H9 (cell line): ENCODE results near the gene CEP112. TPM values are rescaled to one million over a fixed set of nuclear protein-coding genes. Genes with fewer than 3 reads are reported as not detected.

Experiments used
- DNase-seq: peaks from one replicate; pipeline ENCODE4 v3.0.0-alpha.2; 2017
- H2AFZ ChIP-seq: one replicate; pipeline ENCODE4 v1.6.1; 2013; ENCODE audit warnings: mild to moderate bottlenecking, low read length, control low read depth, moderate library complexity
- H2AK5ac ChIP-seq: 2 replicates; pipeline ENCODE4 v1.6.1; 2013; ENCODE audit warnings: low read length, control low read depth, mixed read lengths; ENCODE audit not compliant: insufficient read length
- H2BK120ac ChIP-seq: one replicate; pipeline ENCODE4 v1.6.1; 2013; ENCODE audit warnings: low read depth, mild to moderate bottlenecking, low read length, control low read depth, inconsistent platforms; ENCODE audit not compliant: poor library complexity, severe bottlenecking
- H2BK12ac ChIP-seq: 2 replicates; pipeline ENCODE4 v1.6.1; 2013; ENCODE audit warnings: low read length, control low read depth, mixed read lengths, low read depth; ENCODE audit not compliant: insufficient read length
- H2BK15ac ChIP-seq: 2 replicates; pipeline ENCODE4 v1.6.1; 2013; ENCODE audit warnings: low read depth, low read length, control low read depth
- H2BK20ac ChIP-seq: one replicate; pipeline ENCODE4 v1.6.1; 2013; ENCODE audit warnings: low read depth, mild to moderate bottlenecking, low read length, control low read depth, inconsistent platforms; ENCODE audit not compliant: poor library complexity, severe bottlenecking
- H2BK5ac ChIP-seq: 2 replicates; pipeline ENCODE4 v1.6.1; 2013; ENCODE audit warnings: low read length, control low read depth, mixed read lengths; ENCODE audit not compliant: insufficient read length
- H3K14ac ChIP-seq: 2 replicates; pipeline ENCODE4 v1.6.1; 2013; ENCODE audit warnings: low read length, control low read depth; ENCODE audit not compliant: insufficient read depth
- H3K18ac ChIP-seq: 2 replicates; pipeline ENCODE4 v1.6.1; 2013; ENCODE audit warnings: low read depth, mild to moderate bottlenecking, mixed read lengths, low read length, control low read depth; ENCODE audit not compliant: insufficient read length
- H3K23ac ChIP-seq: 2 replicates; pipeline ENCODE4 v1.6.1; 2013; ENCODE audit warnings: low read length, control low read depth, mixed read lengths, low read depth; ENCODE audit not compliant: insufficient read length
- H3K23me2 ChIP-seq: 2 replicates; pipeline ENCODE4 v1.6.1; 2013; ENCODE audit warnings: low read depth, mild to moderate bottlenecking, mixed read lengths, low read length, control low read depth; ENCODE audit not compliant: insufficient read length, poor library complexity, severe bottlenecking
- H3K27ac ChIP-seq: 2 replicates; pipeline ENCODE4 v1.5.1; 2013; ENCODE audit warnings: low read length, control low read depth, mixed read lengths, low read depth; ENCODE audit not compliant: insufficient read length
- H3K27me3 ChIP-seq: 2 replicates; pipeline ENCODE4 v1.6.1; 2013; ENCODE audit warnings: low read length, control low read depth, inconsistent platforms; ENCODE audit not compliant: insufficient read depth
- H3K4ac ChIP-seq: 2 replicates; pipeline ENCODE4 v1.6.1; 2013; ENCODE audit warnings: low read depth, mild to moderate bottlenecking, control low read depth, inconsistent platforms, low read length, moderate library complexity
- H3K4me1 ChIP-seq: 2 replicates; pipeline ENCODE4 v1.6.1; 2013; ENCODE audit warnings: low read length, control low read depth, inconsistent platforms; ENCODE audit not compliant: insufficient read depth
- H3K4me2 ChIP-seq: 2 replicates; pipeline ENCODE4 v1.6.1; 2013; ENCODE audit warnings: low read length, control low read depth, mixed read lengths; ENCODE audit not compliant: insufficient read length, insufficient read depth
- H3K56ac ChIP-seq: 2 replicates; pipeline ENCODE4 v1.6.1; 2013; ENCODE audit warnings: low read depth, mild to moderate bottlenecking, mixed read lengths, low read length, control low read depth; ENCODE audit not compliant: insufficient read length
- H3K79me1 ChIP-seq: 2 replicates; pipeline ENCODE4 v1.6.1; 2013; ENCODE audit warnings: low read depth, mild to moderate bottlenecking, moderate library complexity, low read length, control low read depth, inconsistent platforms; ENCODE audit not compliant: insufficient read depth, poor library complexity, severe bottlenecking
- H3K79me2 ChIP-seq: 2 replicates; pipeline ENCODE4 v1.6.1; 2013; ENCODE audit warnings: low read length, control low read depth, inconsistent platforms; ENCODE audit not compliant: insufficient read depth
- H3K9ac ChIP-seq: 2 replicates; pipeline ENCODE4 v1.6.1; 2013; ENCODE audit warnings: low read length, control low read depth, mixed read lengths; ENCODE audit not compliant: insufficient read length; ENCODE audit errors: extremely low read depth
- H3K9me3 ChIP-seq: one replicate; pipeline ENCODE4 v1.6.1; 2013; ENCODE audit warnings: low read depth, low read length, inconsistent platforms; ENCODE audit not compliant: control insufficient read depth
- H3T11ph ChIP-seq: one replicate; pipeline ENCODE4 v1.6.1; 2013; ENCODE audit warnings: mild to moderate bottlenecking, low read length, control low read depth, inconsistent platforms
- H4K20me1 ChIP-seq: one replicate; pipeline ENCODE4 v1.6.1; 2013; ENCODE audit not compliant: control insufficient read depth, insufficient read length, insufficient read depth
- H4K5ac ChIP-seq: 2 replicates; pipeline ENCODE4 v1.6.1; 2013; ENCODE audit warnings: low read depth, mild to moderate bottlenecking, mixed read lengths, low read length, control low read depth; ENCODE audit not compliant: insufficient read length
- H4K8ac ChIP-seq: replicated peaks from 2 replicates; pipeline ENCODE4 v1.6.1; 2013; ENCODE audit warnings: low read length, control low read depth, mixed read lengths, low read depth; ENCODE audit not compliant: insufficient read length
- H4K91ac ChIP-seq: 2 replicates; pipeline ENCODE4 v1.6.1; 2013; ENCODE audit warnings: low read depth, mild to moderate bottlenecking, moderate library complexity, mixed read lengths, low read length, control low read depth; ENCODE audit not compliant: insufficient read length
- H3K27ac Mint-ChIP-seq, 3 experiments: 2 replicates in 2 of 3; 3 replicates in 1 of 3; pipeline ENCODE4 v1.8.0; 2020 to 2021; ENCODE audit warnings: mixed read lengths in 3 of 3, mild to moderate bottlenecking in 1 of 3, moderate library complexity in 1 of 3
- H3K27me3 Mint-ChIP-seq: 2 replicates; pipeline ENCODE4 v1.8.0; 2021; ENCODE audit warnings: low read depth, mild to moderate bottlenecking, moderate library complexity, mixed read lengths
- H3K36me3 Mint-ChIP-seq, 3 experiments: 2 replicates in 2 of 3; 3 replicates in 1 of 3; pipeline ENCODE4 v1.8.0; 2020 to 2021; ENCODE audit warnings: low read depth in 3 of 3, mixed read lengths in 3 of 3; ENCODE audit not compliant: insufficient read depth in 1 of 3
- H3K4me1 Mint-ChIP-seq, 2 experiments: 2 replicates each; pipeline ENCODE4 v1.8.0; 2020; ENCODE audit warnings: mixed read lengths in 2 of 2
- H3K4me3 Mint-ChIP-seq, 2 experiments: 2 replicates in 1 of 2; 3 replicates in 1 of 2; pipeline ENCODE4 v1.8.0; 2020 to 2021; ENCODE audit warnings: mild to moderate bottlenecking in 2 of 2, mixed read lengths in 2 of 2, moderate library complexity in 1 of 2
- H3K9me3 Mint-ChIP-seq, 2 experiments: 2 replicates in 1 of 2; 3 replicates in 1 of 2; pipeline ENCODE4 v1.8.0; 2020; ENCODE audit warnings: mild to moderate bottlenecking in 2 of 2, mixed read lengths in 2 of 2, moderate library complexity in 1 of 2
- WGBS: extraction: QIAGEN DNeasy Blood & Tissue Kit; methylation state at CpG from one replicate; pipeline ENCODE4 v1.1.7; 2013; ENCODE audit warnings: missing lambda C conversion rate, low lambda C conversion rate, mixed read lengths; ENCODE audit not compliant: insufficient read length; ENCODE audit errors: extremely low coverage; 5-methylcytosine and 5-hydroxymethylcytosine counted together
- total RNA-seq: library from RNA; stranded (reverse); gene quantifications from 2 replicates; pipeline ENCODE4 v1.2.1, GENCODE V29; 2021
- TF ChIP-seq, protein P1 (sequence below): fragments of 200-600 bp; sonication (generic); conservative IDR thresholded peaks from 3 replicates; pipeline ENCODE4 v1.8.0; 2021; ENCODE audit warnings: antibody characterized with exemption, mild to moderate bottlenecking

The CEP112 gene
- total RNA-seq, 1 experiment from 2014 or later = 5.4 TPM

- Histone ChIP-seq H2BK120ac (no peak overlapping the region), H4K91ac (no peak overlapping the region), H3K4me2 (no peak overlapping the region), H3K18ac (no peak overlapping the region), H3K79me2 (no peaks in the 10 kb centered on the region), H3K27ac (no peak overlapping the region), H2AFZ (no peak overlapping the region), H2AK5ac (no peak overlapping the region), H2BK12ac (no peak overlapping the region), H3T11ph (no peak overlapping the region), H4K20me1 (no peaks in the 10 kb centered on the region), H3K27me3 (peaks cover 3% of the 10 kb centered on the region; the same call in 1 of the 2 replicates), H4K8ac (no peak overlapping the region), H3K4me1 (no peaks in the 10 kb centered on the region), H4K5ac (no peak overlapping the region), H2BK20ac (no peak overlapping the region), H2BK15ac (no peak overlapping the region), H3K4ac (no peak overlapping the region), H3K9ac (no peak overlapping the region), H3K23ac (no peak overlapping the region), H3K9me3 (no peaks in the 10 kb centered on the region), H3K14ac (no peak overlapping the region), H2BK5ac (no peak overlapping the region), H3K56ac (no peak overlapping the region), H3K23me2 (no peaks in the 10 kb centered on the region), H3K79me1 (no peaks in the 10 kb centered on the region)
- Mint-ChIP-seq H3K4me1 (peaks cover 2 to 3% of the 10 kb centered on the region in 2 experiments; a peak in 2 of 4 replicates), H3K9me3 (peaks cover 4 to 7% of the 10 kb centered on the region in 2 experiments; a peak in 3 of 5 replicates), H3K27ac (no peak overlapping the region), H3K27me3 (peaks cover 6% of the 10 kb centered on the region), H3K4me3 (no peak overlapping the region), H3K36me3 (peaks cover 0 to 5% (median 2%) of the 10 kb centered on the region in 3 experiments; a peak in 3 of 7 replicates)
- no peak for DNase-seq
- TF ChIP-seq, protein P1, sequence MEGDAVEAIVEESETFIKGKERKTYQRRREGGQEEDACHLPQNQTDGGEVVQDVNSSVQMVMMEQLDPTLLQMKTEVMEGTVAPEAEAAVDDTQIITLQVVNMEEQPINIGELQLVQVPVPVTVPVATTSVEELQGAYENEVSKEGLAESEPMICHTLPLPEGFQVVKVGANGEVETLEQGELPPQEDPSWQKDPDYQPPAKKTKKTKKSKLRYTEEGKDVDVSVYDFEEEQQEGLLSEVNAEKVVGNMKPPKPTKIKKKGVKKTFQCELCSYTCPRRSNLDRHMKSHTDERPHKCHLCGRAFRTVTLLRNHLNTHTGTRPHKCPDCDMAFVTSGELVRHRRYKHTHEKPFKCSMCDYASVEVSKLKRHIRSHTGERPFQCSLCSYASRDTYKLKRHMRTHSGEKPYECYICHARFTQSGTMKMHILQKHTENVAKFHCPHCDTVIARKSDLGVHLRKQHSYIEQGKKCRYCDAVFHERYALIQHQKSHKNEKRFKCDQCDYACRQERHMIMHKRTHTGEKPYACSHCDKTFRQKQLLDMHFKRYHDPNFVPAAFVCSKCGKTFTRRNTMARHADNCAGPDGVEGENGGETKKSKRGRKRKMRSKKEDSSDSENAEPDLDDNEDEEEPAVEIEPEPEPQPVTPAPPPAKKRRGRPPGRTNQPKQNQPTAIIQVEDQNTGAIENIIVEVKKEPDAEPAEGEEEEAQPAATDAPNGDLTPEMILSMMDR = no peak
- WGBS = no CpG with 5 or more reads among the region's 3 CpGs
Observed at GRCh38 chr17:65679165-65679845, 512.6 kb downstream of the CEP112 start.
